CD4-positive, alpha-beta T cell (primary cell): ENCODE measurements around the gene GPR27. TPM values are rescaled to one million over a fixed set of nuclear protein-coding genes. Genes with fewer than 3 reads are reported as not detected.
A peak's percentile ranks its signal among the peaks of the same experiment; 100 is the strongest.

Source experiments
- ATAC-seq: fragments of 200-7000 bp; cut with Tn5 transposase; one replicate; pipeline ENCODE4 v1.10.0; 2022; ENCODE audit warnings: mild to moderate bottlenecking; ENCODE audit not compliant: poor library complexity
- CTCF ChIA-PET: fragments of 350-600 bp; sonication (Branson Sonifier 250); formaldehyde crosslinking; loops from one replicate; lab custom pipeline; 2021; ENCODE audit warnings: antibody characterized with exemption, inconsistent platforms; lab: Charles Lee
- POLR2A ChIA-PET: fragments of 350-600 bp; sonication (Branson Sonifier 250); formaldehyde crosslinking; loops from one replicate; lab custom pipeline; 2021; ENCODE audit warnings: antibody characterized with exemption, inconsistent platforms; lab: Charles Lee
- DNase-seq, 14 experiments: peaks; one replicate each; pipeline ENCODE4 v3.0.0-alpha.2; 2013 to 2020; ENCODE audit warnings: mixed read lengths in 2 of 14
- H3K27ac ChIP-seq, 2 donors: one replicate each; pipeline versions ENCODE4 v1.5.1 to v1.7.0; 2013; ENCODE audit warnings: low read length in 2 of 2, low read depth in 1 of 2, mild to moderate bottlenecking in 1 of 2
- H3K27me3 ChIP-seq, 2 experiments: 1 replicate in 1 of 2; 2 replicates in 1 of 2; pipeline versions ENCODE4 v1.6.1 to v1.7.0; 2013; ENCODE audit warnings: low read length in 2 of 2, control low read depth in 1 of 2, mild to moderate bottlenecking in 1 of 2, moderate library complexity in 1 of 2; ENCODE audit not compliant: insufficient read depth in 2 of 2, control insufficient read depth in 1 of 2
- H3K36me3 ChIP-seq: one replicate; pipeline ENCODE4 v1.6.1; 2013; ENCODE audit warnings: low read length, control low read depth; ENCODE audit not compliant: insufficient read depth
- H3K4me1 ChIP-seq: one replicate; pipeline ENCODE4 v1.6.1; 2013; ENCODE audit warnings: low read length, control low read depth; ENCODE audit not compliant: insufficient read depth
- H3K4me3 ChIP-seq: one replicate; pipeline ENCODE4 v1.5.1; 2013; ENCODE audit warnings: mild to moderate bottlenecking, low read length, moderate library complexity
- H3K9me3 ChIP-seq, 2 experiments: 1 replicate in 1 of 2; 2 replicates in 1 of 2; pipeline versions ENCODE4 v1.6.1 to v1.7.0; 2013; ENCODE audit warnings: low read length in 2 of 2, mild to moderate bottlenecking in 2 of 2, control low read depth in 1 of 2, moderate library complexity in 1 of 2; ENCODE audit not compliant: control insufficient read depth in 1 of 2, insufficient read depth in 1 of 2
- H3K27ac Mint-ChIP-seq: one replicate; pipeline ENCODE4 v1.8.0; 2020; ENCODE audit warnings: mixed read lengths
- H3K27me3 Mint-ChIP-seq: one replicate; pipeline ENCODE4 v1.8.0; 2021; ENCODE audit warnings: mixed read lengths
- H3K36me3 Mint-ChIP-seq: one replicate; pipeline ENCODE4 v1.8.0; 2021; ENCODE audit warnings: low read depth, mixed read lengths
- H3K4me1 Mint-ChIP-seq: one replicate; pipeline ENCODE4 v1.8.0; 2021; ENCODE audit warnings: low read depth, mixed read lengths
- H3K4me3 Mint-ChIP-seq: one replicate; pipeline ENCODE4 v1.8.0; 2020; ENCODE audit warnings: mild to moderate bottlenecking, mixed read lengths
- H3K9me3 Mint-ChIP-seq: one replicate; pipeline ENCODE4 v1.8.0; 2020; ENCODE audit warnings: mixed read lengths
- intact Hi-C, 2 experiments: fragments of 100-400 bp; cut with DNase I in 1 of 2; cut with micrococcal nuclease in 1 of 2; formaldehyde crosslinking; loops; one replicate each; pipeline versions ENCODE4 v1.15.1 to v1.9.0; 2023 to 2025; cut with DNase I, micrococcal nuclease
- total RNA-seq, 174 experiments: library from RNA in 2 of 174; stranded (reverse) in 2 of 174; gene quantifications; one replicate each; pipeline ENCODE4 v1.2.3 and lab custom pipeline; 2021 to 2026
- TF ChIP-seq, protein P1 (sequence below): fragments of 200-600 bp; IDR thresholded peaks from one replicate; pipeline ENCODE4 v1.8.0; 2022; ENCODE audit warnings: antibody characterized with exemption, mild to moderate bottlenecking

GPR27 gene
- total RNA-seq, 2 experiments from 2014 or later = 0.84 to 1.1 TPM

GRCh38 chr3:71803248-71803647, 49.6 kb downstream of the GPR27 start:
- peaks cover 0 to 3% of the 10 kb centered on the region in 2 experiments for H3K27me3 ChIP-seq
- H3K9me3 ChIP-seq = no peaks in the 10 kb centered on the region
- ChIA-PET CTCF (no interaction called here), POLR2A (no interaction called here)
- intact Hi-C loops = no loop called here
- no peak overlapping the region for H3K27ac ChIP-seq
- H3K4me3 ChIP-seq = no peak overlapping the region
- DNase-seq = no peak
- Mint-ChIP-seq H3K9me3 (no peaks in the 10 kb centered on the region), H3K27ac (no peak overlapping the region), H3K36me3 (no peaks in the 10 kb centered on the region), H3K4me3 (no peak overlapping the region), H3K27me3 (peaks cover 17% of the 10 kb centered on the region), H3K4me1 (no peaks in the 10 kb centered on the region)
- no peaks in the 10 kb centered on the region for H3K4me1 ChIP-seq
- TF ChIP-seq, protein P1, sequence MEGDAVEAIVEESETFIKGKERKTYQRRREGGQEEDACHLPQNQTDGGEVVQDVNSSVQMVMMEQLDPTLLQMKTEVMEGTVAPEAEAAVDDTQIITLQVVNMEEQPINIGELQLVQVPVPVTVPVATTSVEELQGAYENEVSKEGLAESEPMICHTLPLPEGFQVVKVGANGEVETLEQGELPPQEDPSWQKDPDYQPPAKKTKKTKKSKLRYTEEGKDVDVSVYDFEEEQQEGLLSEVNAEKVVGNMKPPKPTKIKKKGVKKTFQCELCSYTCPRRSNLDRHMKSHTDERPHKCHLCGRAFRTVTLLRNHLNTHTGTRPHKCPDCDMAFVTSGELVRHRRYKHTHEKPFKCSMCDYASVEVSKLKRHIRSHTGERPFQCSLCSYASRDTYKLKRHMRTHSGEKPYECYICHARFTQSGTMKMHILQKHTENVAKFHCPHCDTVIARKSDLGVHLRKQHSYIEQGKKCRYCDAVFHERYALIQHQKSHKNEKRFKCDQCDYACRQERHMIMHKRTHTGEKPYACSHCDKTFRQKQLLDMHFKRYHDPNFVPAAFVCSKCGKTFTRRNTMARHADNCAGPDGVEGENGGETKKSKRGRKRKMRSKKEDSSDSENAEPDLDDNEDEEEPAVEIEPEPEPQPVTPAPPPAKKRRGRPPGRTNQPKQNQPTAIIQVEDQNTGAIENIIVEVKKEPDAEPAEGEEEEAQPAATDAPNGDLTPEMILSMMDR = no peak
- H3K36me3 ChIP-seq = no peaks in the 10 kb centered on the region
- no peak for ATAC-seq

DNA sequence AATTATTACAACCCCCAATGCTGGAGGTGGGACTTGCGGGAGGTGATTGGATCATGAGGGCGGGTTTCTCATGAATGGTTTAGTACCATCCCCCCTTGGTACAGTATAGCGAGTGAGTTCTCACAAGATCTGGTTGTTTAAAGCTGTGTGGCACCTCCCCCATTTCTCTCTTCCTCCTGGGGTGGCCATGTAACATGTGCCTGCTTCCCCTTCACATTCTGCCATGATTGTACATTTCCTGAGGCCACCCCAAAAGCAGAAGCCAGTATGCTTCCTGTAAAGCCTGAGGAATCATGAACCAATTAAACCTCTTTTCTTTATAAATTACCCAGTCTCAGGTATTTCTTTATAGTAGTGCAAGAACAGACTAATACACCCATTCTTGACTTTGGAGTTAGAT, 51.5 kb downstream of the GPR27 start:
- no peaks in the 10 kb centered on the region for H3K4me1 Mint-ChIP-seq
- ChIA-PET CTCF (no interaction called here), POLR2A (no interaction called here)
- H3K36me3 ChIP-seq = no peaks in the 10 kb centered on the region
- no peaks in the 10 kb centered on the region for H3K9me3 ChIP-seq
- TF ChIP-seq, protein P1 = no peak
- H3K27ac Mint-ChIP-seq = no peak overlapping the region
- H3K4me1 ChIP-seq = no peaks in the 10 kb centered on the region
- ATAC-seq (no peak), DNase-seq (peak in 2 of 14 experiments; percentile 6 to 21)
- peaks cover 0 to 3% of the 10 kb centered on the region in 2 experiments for H3K27me3 ChIP-seq
- no peak overlapping the region for H3K27ac ChIP-seq
- H3K9me3 Mint-ChIP-seq = no peaks in the 10 kb centered on the region
- H3K4me3 Mint-ChIP-seq = no peak overlapping the region
- peaks cover 12% of the 10 kb centered on the region for H3K27me3 Mint-ChIP-seq
- no peaks in the 10 kb centered on the region for H3K36me3 Mint-ChIP-seq
- H3K4me3 ChIP-seq = no peak overlapping the region
- intact Hi-C loops = no loop called here

GRCh38 chr3:71805691-71806090, 52.0 kb downstream of the GPR27 start:
- intact Hi-C loops = no loop called here

More at GRCh38 chr3:71805691-71806090, 52.0 kb downstream of the GPR27 start:
- no peak for ATAC-seq
- no peaks in the 10 kb centered on the region for H3K4me1 Mint-ChIP-seq
- no peaks in the 10 kb centered on the region for H3K9me3 Mint-ChIP-seq
- H3K36me3 Mint-ChIP-seq = no peaks in the 10 kb centered on the region
- no peak overlapping the region for H3K27ac ChIP-seq
- H3K4me1 ChIP-seq = no peaks in the 10 kb centered on the region
- no peak for DNase-seq
- TF ChIP-seq, protein P1 = no peak
- no peak overlapping the region for H3K4me3 Mint-ChIP-seq
- no peaks in the 10 kb centered on the region for H3K36me3 ChIP-seq
- H3K27me3 Mint-ChIP-seq = peaks cover 12% of the 10 kb centered on the region
- H3K4me3 ChIP-seq = no peak overlapping the region
- POLR2A ChIA-PET = no interaction called here
- H3K27me3 ChIP-seq = peaks cover 0 to 1% of the 10 kb centered on the region in 2 experiments
- no peaks in the 10 kb centered on the region for H3K9me3 ChIP-seq
- CTCF ChIA-PET = no interaction called here
- no peak overlapping the region for H3K27ac Mint-ChIP-seq

Other genes with a start within 250 kb of the GPR27 start
- gene FOXP1, start 170.1 kb upstream of the GPR27 start, total RNA-seq = 100 to 1,000 TPM; 493 to 508 TPM
- gene EIF4E3, start 28.5 kb upstream of the GPR27 start, total RNA-seq = 10 to 100 TPM; 48.2 to 50.4 TPM
- gene PROK2, start 31.3 kb downstream of the GPR27 start, total RNA-seq = 1 to 10 TPM; 1.3 to 1.4 TPM